ENCODE data around the gene FBXO21.
"Not testable (repeated sequence)": the region's sequence is repeated elsewhere in the genome, so short reads cannot be mapped to it uniquely, and the experiment has no call there.

Gene FBXO21

GRCh38 chr12:117190210-117190781 is at the start of gene FBXO21:
Gene FBXO21 (minus strand): TSS chr12:117190470. CDS start chr12:117190456, 14 bp downstream.
- DNase-seq: peak; percentile 85

GRCh38 chr12:117236456-117237001 is 46.3 kb upstream of the FBXO21 start:
- peak; percentile 57 for DNase-seq

- DNase-seq: no peak
These were observed 45.0 kb upstream of the FBXO21 start for GRCh38 chr12:117235261-117235660.

GRCh38 chr12:117234441-117234840 is 44.2 kb upstream of the FBXO21 start:
- no peak for DNase-seq

- DNase-seq: no peak
These were observed 41.5 kb upstream of the FBXO21 start for GRCh38 chr12:117231750-117232149.

- no peak for DNase-seq
These were observed 38.0 kb upstream of the FBXO21 start for GRCh38 chr12:117228239-117228638.

- DNase-seq: no peak
These were observed 36.9 kb upstream of the FBXO21 start for GRCh38 chr12:117227000-117227653.

- no peak for DNase-seq
These were observed 36.2 kb upstream of the FBXO21 start for GRCh38 chr12:117226505-117226904.

GRCh38 chr12:117225179-117225578 is 34.9 kb upstream of the FBXO21 start:
- no peak for DNase-seq

GRCh38 chr12:117220947-117221346 is 30.7 kb upstream of the FBXO21 start:
- DNase-seq: not testable (repeated sequence)

- no peak for DNase-seq
These were observed 27.9 kb upstream of the FBXO21 start for GRCh38 chr12:117218149-117218548.

- no peak for DNase-seq
These were observed 26.4 kb upstream of the FBXO21 start for GRCh38 chr12:117216686-117217085.

- no peak for DNase-seq
These were observed 24.5 kb upstream of the FBXO21 start for GRCh38 chr12:117214797-117215196.

- no peak for DNase-seq
These were observed 23.1 kb upstream of the FBXO21 start for GRCh38 chr12:117213295-117213808.

GRCh38 chr12:117212563-117213190 is 22.4 kb upstream of the FBXO21 start:
- DNase-seq: peak; percentile 65

- no peak for DNase-seq
These were observed 20.1 kb upstream of the FBXO21 start for GRCh38 chr12:117210266-117210918.

- DNase-seq: no peak
These were observed 19.4 kb upstream of the FBXO21 start for GRCh38 chr12:117209626-117210025.

- DNase-seq: no peak
These were observed 18.7 kb upstream of the FBXO21 start for GRCh38 chr12:117208811-117209455.

GRCh38 chr12:117208206-117208605 is 17.9 kb upstream of the FBXO21 start:
- DNase-seq: no peak

- no peak for DNase-seq
These were observed 17.4 kb upstream of the FBXO21 start for GRCh38 chr12:117207675-117208074.

- no peak for DNase-seq
These were observed 12.3 kb upstream of the FBXO21 start for GRCh38 chr12:117202556-117202955.

- no peak for DNase-seq
These were observed 11.8 kb upstream of the FBXO21 start for GRCh38 chr12:117202033-117202432.

All from fibroblast of skin of right biceps (primary cell).